Sciatic nerve (tissue), 2 donors: ENCODE results near the gene ANKRD24. TPM values are rescaled to one million over a fixed set of nuclear protein-coding genes. Genes with fewer than 3 reads are reported as not detected.
A peak's percentile ranks its signal among the peaks of the same experiment; 100 is the strongest.
"Not testable (repeated sequence)": the region's sequence is repeated elsewhere in the genome, so short reads cannot be mapped to it uniquely, and the experiment has no call there.

Experiments used
- ATAC-seq: fragments of 200-7000 bp; cut with Tn5 transposase; one replicate; pipeline ENCODE4 v1.9.1; 2020; ENCODE audit warnings: mild to moderate bottlenecking, moderate library complexity
- DNase-seq: peaks from one replicate; pipeline ENCODE4 v3.0.0-alpha.2; 2020; ENCODE audit warnings: low spot score
- intact Hi-C: fragments of 100-400 bp; cut with DNase I; formaldehyde crosslinking; loops from one replicate; pipeline ENCODE4 v1.14.2; 2022
- total RNA-seq: library from RNA; stranded (reverse); fragmentation: NEBNext Ultra II Directional; extraction: Animal tissue kit (Norgen Biotek cat#: 25700); gene quantifications from one replicate; pipeline ENCODE4 v1.2.1, GENCODE V29; 2021
- donor health status: DM: no; HTN: no; CAD: no.
- donor health status: DM: no; HTN: no; CAD: no.

ANKRD24 gene
- total RNA-seq, 1 donor from 2014 or later, result 1.3 TPM

DNA sequence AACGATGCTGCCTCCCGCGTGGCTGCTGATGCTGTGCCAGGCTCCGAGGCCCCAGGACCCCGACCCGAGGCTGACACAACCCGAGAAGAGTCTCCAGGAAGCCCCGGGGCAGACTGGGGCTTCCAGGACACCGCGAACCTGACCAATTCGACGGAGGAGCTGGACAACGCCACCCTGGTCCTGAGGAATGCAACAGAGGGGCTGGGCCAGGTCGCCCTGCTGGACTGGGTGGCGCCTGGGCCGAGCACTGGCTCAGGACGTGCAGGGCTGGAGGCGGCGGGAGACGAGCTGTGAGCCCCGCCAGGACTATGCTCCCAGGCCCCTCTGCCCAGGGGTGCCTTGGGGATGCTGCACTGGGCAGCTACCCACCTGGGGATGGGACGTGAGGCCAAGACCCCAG, 10.8 kb upstream of the ANKRD24 start:
- no peak for DNase-seq
- intact Hi-C loops, result no loop called here
- no peak for ATAC-seq

DNA sequence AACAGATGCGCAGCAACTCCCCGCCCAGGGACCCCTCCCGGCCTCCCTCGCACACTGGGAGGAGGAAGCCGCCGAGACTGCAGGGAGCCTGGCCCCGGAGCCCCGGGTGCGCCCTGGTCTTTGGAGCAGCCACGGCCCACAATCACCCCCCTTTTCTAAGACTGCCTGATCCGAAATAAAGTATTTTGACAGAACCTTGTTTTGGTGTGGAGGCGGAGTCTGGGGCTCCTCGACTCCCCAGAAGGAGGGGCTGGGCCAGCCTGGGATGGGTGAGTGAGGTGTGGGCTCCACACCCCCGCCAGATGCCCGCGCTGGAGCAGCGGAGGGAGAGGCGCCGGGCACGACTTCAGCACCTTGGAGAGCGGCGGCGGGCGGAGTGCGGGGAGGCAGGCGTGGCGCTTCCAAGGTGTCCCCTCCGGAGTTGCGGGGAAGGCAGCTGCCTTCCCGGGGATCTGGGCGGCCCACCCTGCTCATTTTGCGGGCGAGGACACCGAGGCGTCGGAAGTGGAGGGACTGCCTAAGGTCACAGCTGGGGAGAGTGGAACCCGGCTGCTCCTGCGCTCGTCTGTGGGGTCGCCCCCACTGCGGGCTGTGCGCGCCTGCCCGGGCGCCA, 9.5 kb upstream of the ANKRD24 start:
- intact Hi-C loops, result no loop called here
- peak; percentile 72 for ATAC-seq
- peak; percentile 80 for DNase-seq

- intact Hi-C loops, result no loop called here
- no peak for ATAC-seq
- no peak for DNase-seq
Observed at GRCh38 chr19:4173479-4174212, 8.8 kb upstream of the ANKRD24 start.

DNA sequence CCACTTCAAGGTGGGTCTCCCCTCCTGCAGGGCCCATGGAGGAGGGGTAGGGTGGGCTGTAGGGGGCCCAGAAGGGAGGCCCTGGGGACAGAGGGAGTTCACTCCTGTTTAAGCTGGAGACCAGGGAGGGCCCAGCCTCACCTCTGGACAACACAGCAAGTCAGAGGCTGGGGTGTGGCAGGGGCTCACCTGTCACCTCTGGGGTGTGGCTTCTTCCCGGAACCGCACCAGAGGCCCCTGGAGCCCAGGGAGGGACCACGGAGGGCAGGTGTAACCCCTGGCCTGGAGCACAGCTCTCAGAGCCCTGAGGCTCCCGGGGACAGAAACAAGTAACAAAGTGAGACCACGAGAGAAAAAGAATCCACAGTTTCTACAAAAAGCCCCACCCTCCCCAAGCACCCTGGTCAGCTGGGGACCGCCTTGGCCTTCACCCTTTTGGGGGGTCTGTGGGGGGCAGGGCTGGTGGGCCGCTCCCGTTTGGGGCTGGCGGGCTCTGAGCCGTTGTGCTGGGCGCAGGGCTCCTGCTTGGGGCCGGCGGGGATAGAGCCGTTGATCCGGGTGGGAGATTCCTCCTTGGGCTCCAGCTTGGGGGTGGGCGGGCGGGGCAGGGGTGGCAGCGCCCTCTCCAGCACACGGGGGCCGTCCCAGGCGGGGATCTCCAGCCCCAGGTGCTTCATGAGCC, 8.1 kb upstream of the ANKRD24 start:
- no peak for ATAC-seq
- intact Hi-C loops, result no loop called here

GRCh38 chr19:4174895-4175668, 7.4 kb upstream of the ANKRD24 start:
- intact Hi-C loops, result no loop called here
- no peak for ATAC-seq
- DNase-seq, result no peak

More for the DNA sequence above, 8.1 kb upstream of the ANKRD24 start:
- DNase-seq, result no peak

GRCh38 chr19:4175669-4175931, 6.9 kb upstream of the ANKRD24 start:
- no peak for ATAC-seq
- intact Hi-C loops, result no loop called here
- no peak for DNase-seq

DNA sequence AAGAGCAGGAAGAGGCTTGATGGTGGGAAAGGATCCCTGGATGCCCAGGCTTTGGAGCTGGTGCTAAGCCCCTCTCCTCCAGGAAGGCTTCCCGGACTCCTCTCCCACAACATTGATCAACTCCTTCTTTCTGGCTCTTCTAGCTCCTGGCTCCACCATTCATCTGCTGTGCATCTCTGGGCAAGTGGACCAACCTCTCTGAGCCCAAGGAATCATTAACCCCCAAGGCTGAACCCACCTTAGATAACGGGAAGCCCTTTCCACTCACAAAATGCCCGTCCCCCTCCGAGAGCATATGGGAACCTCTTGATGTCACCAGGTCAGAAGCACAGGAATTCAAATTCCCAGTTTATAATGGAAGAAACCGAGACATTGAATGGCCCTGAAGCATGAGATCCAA, 5.3 kb upstream of the ANKRD24 start:
- intact Hi-C loops, result no loop called here
- no peak for ATAC-seq
- no peak for DNase-seq

DNA sequence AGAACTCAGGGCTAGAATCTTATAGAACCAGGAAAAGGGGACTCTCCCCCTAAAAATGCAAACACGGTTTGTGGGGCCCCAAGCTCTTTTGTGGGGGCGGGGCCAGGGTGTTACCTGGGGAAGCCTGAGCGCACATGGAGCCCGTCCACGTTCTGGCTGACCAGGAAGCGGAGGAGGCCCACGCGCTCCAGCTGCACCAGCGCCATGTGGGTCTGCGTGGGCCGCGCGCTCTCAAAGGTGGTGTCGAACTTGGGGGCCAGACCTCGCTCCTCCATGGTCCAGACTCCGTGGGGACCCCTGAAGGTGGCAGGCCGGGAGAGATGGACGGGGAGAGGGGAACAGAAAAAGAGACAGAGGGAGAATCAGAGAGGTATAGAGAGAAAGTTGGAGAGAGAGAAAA, 3.5 kb upstream of the ANKRD24 start:
- ATAC-seq, result no peak
- DNase-seq, result no peak
- intact Hi-C loops, result no loop called here

- intact Hi-C loops, result no loop called here
- ATAC-seq (no peak), DNase-seq (no peak)
Observed at GRCh38 chr19:4181053-4181508, 1.4 kb upstream of the ANKRD24 start.

GRCh38 chr19:4183967-4184717, 1.7 kb downstream of the ANKRD24 start:
- no peak for DNase-seq
- intact Hi-C loops, result no loop called here
- no peak for ATAC-seq

GRCh38 chr19:4184718-4185352, 2.3 kb downstream of the ANKRD24 start:
- DNase-seq (no peak), ATAC-seq (no peak)
- intact Hi-C loops, result no loop called here

GRCh38 chr19:4185413-4186086, 3.1 kb downstream of the ANKRD24 start:
- intact Hi-C loops, result no loop called here
- ATAC-seq (no peak), DNase-seq (no peak)

GRCh38 chr19:4186087-4186993, 3.9 kb downstream of the ANKRD24 start:
- intact Hi-C loops, result no loop called here
- ATAC-seq (peak; percentile 31), DNase-seq (peak; percentile 85)

DNA sequence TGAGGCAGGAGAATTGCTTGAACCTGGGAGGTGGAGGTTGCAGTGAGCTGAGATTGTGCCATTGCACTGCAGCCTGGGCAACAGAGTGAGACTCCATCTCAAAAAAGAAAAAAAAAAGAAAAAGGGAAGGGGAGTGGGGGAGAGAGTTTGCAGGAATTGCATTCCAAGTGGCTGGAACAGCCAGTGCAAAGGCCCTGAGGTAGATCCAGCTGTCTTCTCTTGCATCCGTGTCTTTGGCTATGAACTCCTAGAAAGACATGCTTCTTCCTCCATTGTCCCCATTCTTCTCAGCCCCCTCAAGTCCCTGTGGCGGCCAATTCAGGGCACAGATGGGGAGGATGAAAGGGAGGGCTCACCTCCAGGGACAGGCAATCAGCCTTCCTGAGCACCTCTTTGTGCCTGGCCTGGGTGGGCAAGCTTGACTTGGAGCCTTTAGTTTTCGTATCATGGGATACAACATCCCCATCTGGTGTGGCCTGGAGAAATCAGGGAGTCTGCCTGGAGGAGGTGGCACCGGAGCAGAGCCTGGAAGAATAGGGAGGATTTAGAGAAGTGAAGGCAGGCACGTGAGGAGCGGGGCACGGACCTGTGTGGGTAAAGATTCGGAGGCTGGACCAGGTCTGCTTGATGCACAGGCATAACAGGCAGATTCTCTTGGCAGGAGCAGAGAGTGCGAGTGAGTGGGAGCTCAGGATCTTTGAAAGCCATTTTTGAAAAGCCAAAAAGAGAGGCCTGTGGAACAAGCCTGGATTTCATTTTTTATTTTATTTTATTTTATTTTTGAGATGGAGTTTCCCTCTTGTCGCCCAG, 5.0 kb downstream of the ANKRD24 start:
- ATAC-seq (no peak), DNase-seq (no peak)
- intact Hi-C loops, result no loop called here

DNA sequence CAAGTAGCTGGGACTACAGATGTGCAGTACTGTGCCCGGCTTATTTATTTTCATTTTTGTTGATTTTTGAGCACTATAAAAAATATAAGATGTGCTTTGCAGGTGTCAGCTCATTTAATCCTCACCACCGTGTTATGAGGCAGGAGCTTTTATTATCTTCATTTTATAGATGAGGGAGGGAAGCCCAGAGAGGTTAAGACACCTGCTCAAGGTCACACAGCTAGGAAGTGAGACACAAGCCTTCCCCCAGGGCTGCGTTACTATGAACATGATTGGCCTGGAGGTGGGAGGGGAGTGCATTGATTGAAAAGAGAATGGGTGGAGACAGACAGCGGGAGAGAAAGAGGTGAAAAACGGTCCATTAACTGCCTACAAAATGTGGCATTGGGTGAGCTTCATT, 7.2 kb downstream of the ANKRD24 start:
- intact Hi-C loops, result no loop called here
- ATAC-seq (no peak), DNase-seq (no peak)

- ATAC-seq, DNase-seq, intact Hi-C loops: not testable (repeated sequence)
Observed at GRCh38 chr19:4192537-4192936, 10.0 kb downstream of the ANKRD24 start.
